HUES6 (cell line): ENCODE measurements around the gene PWP2.
"Not testable (repeated sequence)": the region's sequence is repeated elsewhere in the genome, so short reads cannot be mapped to it uniquely, and the experiment has no call there.

ENCODE experiments used
- H3K27ac ChIP-seq: 2 replicates; pipeline ENCODE4 v1.7.0; 2013; ENCODE audit warnings: low read depth, mild to moderate bottlenecking, low read length, inconsistent platforms
- H3K27me3 ChIP-seq: 2 replicates; pipeline ENCODE4 v1.6.1; 2013; ENCODE audit warnings: low read length; ENCODE audit not compliant: control insufficient read depth, insufficient read depth
- H3K36me3 ChIP-seq: 2 replicates; pipeline ENCODE4 v1.6.1; 2013; ENCODE audit warnings: low read length; ENCODE audit not compliant: control insufficient read depth, insufficient read depth
- H3K4me1 ChIP-seq: 2 replicates; pipeline ENCODE4 v1.6.1; 2013; ENCODE audit warnings: low read length; ENCODE audit not compliant: control insufficient read depth, insufficient read depth
- H3K4me3 ChIP-seq: 2 replicates; pipeline ENCODE4 v1.5.1; 2013; ENCODE audit warnings: low read depth, low read length
- H3K9ac ChIP-seq: one replicate; pipeline ENCODE4 v1.6.1; 2013; ENCODE audit warnings: mild to moderate bottlenecking, low read length
- H3K9me3 ChIP-seq: 2 replicates; pipeline ENCODE4 v1.6.1; 2013; ENCODE audit warnings: low read depth, low read length; ENCODE audit not compliant: control insufficient read depth, insufficient read depth

Gene PWP2

DNA sequence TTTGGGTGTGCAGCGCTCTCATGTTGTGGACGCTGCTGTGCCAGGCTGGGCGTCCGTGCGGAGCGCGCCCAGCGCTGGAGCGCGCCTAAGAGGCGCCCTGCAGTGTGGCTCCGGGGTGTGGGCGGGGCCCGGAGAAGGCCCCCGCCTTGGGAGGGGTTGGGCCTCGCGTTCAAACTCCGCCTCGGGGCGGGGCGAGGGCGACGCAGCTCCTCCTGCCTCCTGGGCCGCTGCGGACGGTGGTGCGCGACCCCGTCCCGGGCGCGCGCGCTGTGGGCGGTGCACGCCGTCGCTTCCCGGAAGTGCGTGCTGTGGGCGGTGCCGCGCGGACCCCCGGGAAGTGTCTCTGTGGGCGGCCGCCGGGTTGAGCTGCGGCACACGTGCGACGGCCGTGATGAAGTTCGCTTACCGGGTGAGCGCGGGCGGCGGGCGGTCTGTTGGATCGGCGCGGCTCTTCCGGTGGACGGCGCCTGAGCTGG lies at the start of gene PWP2:
Gene PWP2, plus strand, starts transcription at position 374 of the 476 bp plus-strand sequence. Its CDS starts 18 bp downstream, at position 392.
- not testable (repeated sequence) for H3K9me3 ChIP-seq, H3K9ac ChIP-seq, H3K4me3 ChIP-seq, H3K27ac ChIP-seq, H3K4me1 ChIP-seq, H3K36me3 ChIP-seq, H3K27me3 ChIP-seq

GRCh38 chr21:44057960-44058651 lies 49.1 kb upstream of the PWP2 start:
- Histone ChIP-seq H3K36me3 (peaks cover 63% of the 10 kb centered on the region), H3K27ac (no peak overlapping the region), H3K9me3 (no peaks in the 10 kb centered on the region), H3K9ac (no peak overlapping the region), H3K27me3 (no peaks in the 10 kb centered on the region), H3K4me3 (no peak overlapping the region), H3K4me1 (no peaks in the 10 kb centered on the region)

DNA sequence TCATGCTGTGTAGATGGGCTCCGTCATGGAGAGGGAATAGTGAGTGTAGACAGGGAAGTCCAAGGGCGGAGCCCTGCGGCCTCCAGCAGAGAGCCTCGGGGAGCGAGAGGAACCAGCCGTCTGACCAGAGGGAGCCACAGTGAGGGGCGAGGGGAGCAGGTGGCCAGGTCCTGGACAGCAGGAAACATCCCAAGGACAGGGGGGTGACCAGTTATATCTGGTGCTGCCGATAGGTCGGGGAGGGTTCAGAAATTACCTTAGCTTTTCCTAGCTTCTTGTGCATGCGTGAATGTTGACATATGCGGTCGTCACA lies 48.6 kb upstream of the PWP2 start:
- H3K36me3 ChIP-seq: peaks cover 63% of the 10 kb centered on the region
- H3K9me3 ChIP-seq: no peaks in the 10 kb centered on the region
- H3K27ac ChIP-seq: no peak overlapping the region
- H3K9ac ChIP-seq: no peak overlapping the region
- no peaks in the 10 kb centered on the region for H3K4me1 ChIP-seq
- no peak overlapping the region for H3K4me3 ChIP-seq
- no peaks in the 10 kb centered on the region for H3K27me3 ChIP-seq

DNA sequence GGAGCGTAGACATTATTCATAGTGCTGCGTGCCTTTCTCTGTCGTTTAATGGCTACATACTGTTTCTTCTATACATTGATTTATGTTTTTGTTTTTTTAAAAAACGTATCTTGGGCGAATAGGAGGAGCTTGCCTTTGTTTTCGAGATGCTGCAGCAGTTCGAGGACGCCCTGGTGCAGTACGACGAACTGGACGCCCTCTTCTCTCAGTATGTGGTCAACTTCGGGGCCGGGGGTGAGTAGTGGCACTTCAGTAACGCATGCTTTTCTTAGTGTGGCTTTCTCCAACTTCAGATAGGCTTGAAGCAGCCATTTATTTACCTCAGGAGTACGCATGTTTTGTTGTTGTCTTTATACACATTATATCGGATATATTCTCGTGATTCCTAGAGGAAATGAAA lies 48.2 kb upstream of the PWP2 start:
- H3K9me3 ChIP-seq: no peaks in the 10 kb centered on the region
- no peak overlapping the region for H3K9ac ChIP-seq
- H3K4me3 ChIP-seq: no peak overlapping the region
- no peak overlapping the region for H3K27ac ChIP-seq
- no peaks in the 10 kb centered on the region for H3K4me1 ChIP-seq
- peaks cover 66% of the 10 kb centered on the region for H3K36me3 ChIP-seq
- no peaks in the 10 kb centered on the region for H3K27me3 ChIP-seq

DNA sequence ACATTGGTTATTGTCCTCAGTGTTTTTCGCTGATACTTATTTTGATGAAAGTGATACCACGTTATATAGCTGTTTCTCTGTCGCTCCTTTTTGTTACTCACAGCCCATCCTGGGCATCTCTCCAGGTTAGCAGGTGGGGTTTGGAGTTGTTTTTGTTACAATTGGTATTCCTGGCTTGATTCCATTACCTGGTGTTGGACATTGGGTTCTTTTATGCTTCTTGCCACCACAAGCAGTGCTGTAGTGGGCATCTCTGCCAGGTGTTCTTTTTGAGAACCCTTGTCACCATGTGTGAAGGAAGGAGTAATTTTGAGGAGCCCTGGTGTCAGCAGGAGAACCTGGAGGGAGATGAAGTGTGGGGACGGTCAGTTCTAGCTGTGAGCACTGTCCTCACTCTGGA lies 47.5 kb upstream of the PWP2 start:
- no peak overlapping the region for H3K9ac ChIP-seq
- H3K27ac ChIP-seq: no peak overlapping the region
- H3K4me3 ChIP-seq: no peak overlapping the region
- H3K27me3 ChIP-seq: no peaks in the 10 kb centered on the region
- no peaks in the 10 kb centered on the region for H3K4me1 ChIP-seq
- H3K36me3 ChIP-seq: peaks cover 71% of the 10 kb centered on the region
- no peaks in the 10 kb centered on the region for H3K9me3 ChIP-seq

- Histone ChIP-seq H3K36me3 (peaks cover 73% of the 10 kb centered on the region), H3K4me3 (no peak overlapping the region), H3K4me1 (no peaks in the 10 kb centered on the region), H3K9me3 (no peaks in the 10 kb centered on the region), H3K27ac (no peak overlapping the region), H3K27me3 (no peaks in the 10 kb centered on the region), H3K9ac (no peak overlapping the region)
Observed at GRCh38 chr21:44062380-44062779, 44.8 kb upstream of the PWP2 start.

DNA sequence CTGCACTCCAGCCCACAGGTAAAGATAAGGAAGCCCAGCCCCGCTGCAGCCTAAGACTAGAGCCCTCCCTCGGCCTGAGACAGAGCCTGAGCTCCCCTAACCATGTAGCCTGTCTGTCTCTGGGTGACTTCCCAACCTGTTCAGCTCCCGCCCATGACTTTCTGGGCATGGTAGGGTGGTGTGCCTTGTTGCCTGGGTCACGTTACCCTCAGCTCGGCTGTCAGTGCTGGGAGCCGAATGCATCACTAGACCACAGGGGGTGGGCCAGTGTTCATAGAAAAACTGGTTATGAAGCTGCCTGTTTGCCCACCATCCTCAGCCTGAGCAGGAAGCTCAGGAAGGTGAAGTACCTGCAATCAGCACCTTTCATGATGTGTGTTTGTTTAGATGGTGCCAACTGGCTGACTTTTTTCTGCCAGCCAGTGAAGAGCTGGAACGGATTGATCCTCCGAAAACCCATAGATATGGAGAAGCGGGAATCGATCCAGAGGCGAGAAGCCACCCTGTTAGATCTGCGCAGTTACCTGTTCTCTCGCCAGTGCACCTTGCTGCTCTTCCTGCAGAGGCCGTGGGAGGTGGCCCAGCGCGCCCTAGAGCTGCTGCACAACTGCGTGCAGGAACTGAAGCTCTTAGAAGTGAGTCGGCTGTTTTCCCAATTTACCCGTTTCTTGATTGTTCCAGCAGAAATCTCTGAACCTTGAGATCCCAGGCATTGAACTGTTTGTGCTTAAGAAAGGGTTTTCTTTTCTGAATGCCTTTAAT lies 43.9 kb upstream of the PWP2 start:
- H3K27ac ChIP-seq: no peak overlapping the region; the same call in 1 of the 2 replicates
- H3K36me3 ChIP-seq: peaks cover 72% of the 10 kb centered on the region
- no peak overlapping the region for H3K4me3 ChIP-seq
- no peaks in the 10 kb centered on the region for H3K4me1 ChIP-seq
- no peaks in the 10 kb centered on the region for H3K9me3 ChIP-seq
- H3K27me3 ChIP-seq: no peaks in the 10 kb centered on the region
- H3K9ac ChIP-seq: no peak overlapping the region

- H3K36me3 ChIP-seq: peaks cover 67% of the 10 kb centered on the region
- no peaks in the 10 kb centered on the region for H3K9me3 ChIP-seq
- no peaks in the 10 kb centered on the region for H3K4me1 ChIP-seq
- H3K9ac ChIP-seq: no peak overlapping the region
- H3K27ac ChIP-seq: no peak overlapping the region
- H3K27me3 ChIP-seq: no peaks in the 10 kb centered on the region
- H3K4me3 ChIP-seq: no peak overlapping the region
Observed at GRCh38 chr21:44064852-44065403, 42.3 kb upstream of the PWP2 start.

GRCh38 chr21:44065428-44065827 lies 41.8 kb upstream of the PWP2 start:
- H3K27ac ChIP-seq: no peak overlapping the region
- H3K27me3 ChIP-seq: no peaks in the 10 kb centered on the region
- no peaks in the 10 kb centered on the region for H3K4me1 ChIP-seq
- H3K36me3 ChIP-seq: peaks cover 69% of the 10 kb centered on the region
- no peak overlapping the region for H3K4me3 ChIP-seq
- H3K9me3 ChIP-seq: no peaks in the 10 kb centered on the region
- H3K9ac ChIP-seq: no peak overlapping the region

GRCh38 chr21:44066116-44066515 lies 41.1 kb upstream of the PWP2 start:
- Histone ChIP-seq H3K36me3 (peaks cover 73% of the 10 kb centered on the region), H3K9ac (no peak overlapping the region), H3K27me3 (no peaks in the 10 kb centered on the region), H3K4me1 (no peaks in the 10 kb centered on the region), H3K27ac (no peak overlapping the region), H3K9me3 (no peaks in the 10 kb centered on the region), H3K4me3 (no peak overlapping the region)
